Osteoblast (primary cell): ENCODE data around the gene FMN1. TPM values are rescaled to one million over a fixed set of nuclear protein-coding genes. Genes with fewer than 3 reads are reported as not detected.

Experiments
- DNase-seq: peaks from one replicate; pipeline ENCODE4 v3.0.0; 2011; ENCODE audit warnings: low spot score, mixed read lengths; ENCODE audit not compliant: insufficient read length; ENCODE audit errors: missing footprints
- H2AFZ ChIP-seq: 2 replicates; pipeline ENCODE4 v1.6.0; 2011; ENCODE audit warnings: mild to moderate bottlenecking, low read length
- H3K27ac ChIP-seq: 2 replicates; pipeline ENCODE4 v1.5.1; 2011; ENCODE audit warnings: mild to moderate bottlenecking, low read depth, low read length, moderate library complexity
- H3K27me3 ChIP-seq: 2 replicates; pipeline ENCODE4 v1.6.0; 2012; ENCODE audit warnings: mild to moderate bottlenecking, control low read depth, inconsistent platforms, low read length, moderate library complexity; ENCODE audit not compliant: insufficient read depth
- H3K36me3 ChIP-seq: 2 replicates; pipeline ENCODE4 v1.5.1; 2011; ENCODE audit warnings: mild to moderate bottlenecking, low read length, control low read depth, moderate library complexity; ENCODE audit not compliant: insufficient read depth
- H3K4me1 ChIP-seq: 2 replicates; pipeline ENCODE4 v1.5.1; 2011; ENCODE audit warnings: mild to moderate bottlenecking, low read length, control low read depth, moderate library complexity; ENCODE audit not compliant: insufficient read depth
- H3K4me2 ChIP-seq: 2 replicates; pipeline ENCODE4 v1.6.0; 2011; ENCODE audit warnings: mild to moderate bottlenecking, low read length; ENCODE audit not compliant: insufficient read depth
- H3K4me3 ChIP-seq: fragments of 200-600 bp; sonication (generic); 3 replicates; pipeline ENCODE4 v1.5.1; 2012; ENCODE audit warnings: mild to moderate bottlenecking, low read length, inconsistent platforms; ENCODE audit not compliant: insufficient read depth
- H3K79me2 ChIP-seq: 2 replicates; pipeline ENCODE4 v1.6.0; 2012; ENCODE audit warnings: mild to moderate bottlenecking, low read length, control low read depth, inconsistent platforms; ENCODE audit not compliant: insufficient read depth
- H3K9me3 ChIP-seq: 2 replicates; pipeline ENCODE4 v1.5.1; 2011; ENCODE audit warnings: low read depth, low read length, control low read depth
- H4K20me1 ChIP-seq: 2 replicates; pipeline ENCODE4 v1.6.0; 2012; ENCODE audit warnings: mild to moderate bottlenecking, low read length, control low read depth; ENCODE audit not compliant: insufficient read depth
- CTCF ChIP-seq: IDR thresholded peaks from 2 replicates; pipeline ENCODE4 v1.5.1; 2011; ENCODE audit warnings: mild to moderate bottlenecking, low read depth, low read length, moderate library complexity; ENCODE audit errors: extremely low read depth
- total RNA-seq: library from RNA; depleted of rRNA; stranded (reverse); fragments of >200 nt; gene quantifications from 2 replicates; pipeline ENCODE4 v1.2.3, GENCODE V29; 2012

The FMN1 gene
- total RNA-seq, 1 donor: 9.0 TPM

GRCh38 chr15:32857732-32858131, 336.8 kb downstream of the FMN1 start:
- no peak for TF ChIP-seq CTCF
- Histone ChIP-seq H3K4me1 (peaks cover 44% of the 10 kb centered on the region), H4K20me1 (no peaks in the 10 kb centered on the region)

GRCh38 chr15:32856753-32857152, 337.8 kb downstream of the FMN1 start:
- H3K9me3 ChIP-seq: no peaks in the 10 kb centered on the region
- H3K79me2 ChIP-seq: peaks cover 2% of the 10 kb centered on the region
- no peak overlapping the region for H2AFZ ChIP-seq
- no peak for DNase-seq
- H4K20me1 ChIP-seq: no peaks in the 10 kb centered on the region
- H3K4me3 ChIP-seq: no peak overlapping the region
- H3K27ac ChIP-seq: peak overlapping the region; percentile 94
- TF ChIP-seq CTCF: no peak
- H3K27me3 ChIP-seq: no peaks in the 10 kb centered on the region
- peak overlapping the region; percentile 18 for H3K4me2 ChIP-seq
- peaks cover 44% of the 10 kb centered on the region for H3K4me1 ChIP-seq
- no peaks in the 10 kb centered on the region for H3K36me3 ChIP-seq

More at GRCh38 chr15:32857732-32858131, 336.8 kb downstream of the FMN1 start:
- Histone ChIP-seq H3K79me2 (peaks cover 2% of the 10 kb centered on the region), H3K36me3 (no peaks in the 10 kb centered on the region), H3K4me3 (no peak overlapping the region), H3K4me2 (no peak overlapping the region), H2AFZ (no peak overlapping the region), H3K27ac (peak overlapping the region; percentile 94), H3K9me3 (no peaks in the 10 kb centered on the region), H3K27me3 (no peaks in the 10 kb centered on the region)
- no peak for DNase-seq

- Histone ChIP-seq H3K4me2 (no peak overlapping the region), H3K4me1 (peaks cover 44% of the 10 kb centered on the region)
These were observed 338.6 kb downstream of the FMN1 start for GRCh38 chr15:32855942-32856341.

GRCh38 chr15:32853592-32853991, 340.9 kb downstream of the FMN1 start:
- Histone ChIP-seq H3K27ac (peak overlapping the region; percentile 100), H2AFZ (no peak overlapping the region), H3K4me3 (no peak overlapping the region), H3K4me2 (no peak overlapping the region), H3K79me2 (peaks cover 2% of the 10 kb centered on the region), H3K4me1 (peaks cover 50% of the 10 kb centered on the region), H3K27me3 (no peaks in the 10 kb centered on the region), H3K36me3 (no peaks in the 10 kb centered on the region), H3K9me3 (no peaks in the 10 kb centered on the region), H4K20me1 (no peaks in the 10 kb centered on the region)
- no peak for TF ChIP-seq CTCF
- DNase-seq: no peak

More at GRCh38 chr15:32855942-32856341, 338.6 kb downstream of the FMN1 start:
- peak; percentile 24 for TF ChIP-seq CTCF
- H3K9me3 ChIP-seq: no peaks in the 10 kb centered on the region
- H3K4me3 ChIP-seq: no peak overlapping the region
- H3K27me3 ChIP-seq: no peaks in the 10 kb centered on the region
- H3K79me2 ChIP-seq: peaks cover 2% of the 10 kb centered on the region
- H4K20me1 ChIP-seq: no peaks in the 10 kb centered on the region
- peak; percentile 78 for DNase-seq
- H3K27ac ChIP-seq: peak overlapping the region; percentile 94
- no peaks in the 10 kb centered on the region for H3K36me3 ChIP-seq
- no peak overlapping the region for H2AFZ ChIP-seq
